T-helper 1 cell (primary cell): ENCODE data around the gene RPIA.
"Not testable (repeated sequence)": the region's sequence is repeated elsewhere in the genome, so short reads cannot be mapped to it uniquely, and the experiment has no call there.

ENCODE experiments used
- DNase-seq, 5 donors: peaks; one replicate each; pipeline ENCODE4 v3.0.0-alpha.2; 2012 to 2020

Gene RPIA

DNA sequence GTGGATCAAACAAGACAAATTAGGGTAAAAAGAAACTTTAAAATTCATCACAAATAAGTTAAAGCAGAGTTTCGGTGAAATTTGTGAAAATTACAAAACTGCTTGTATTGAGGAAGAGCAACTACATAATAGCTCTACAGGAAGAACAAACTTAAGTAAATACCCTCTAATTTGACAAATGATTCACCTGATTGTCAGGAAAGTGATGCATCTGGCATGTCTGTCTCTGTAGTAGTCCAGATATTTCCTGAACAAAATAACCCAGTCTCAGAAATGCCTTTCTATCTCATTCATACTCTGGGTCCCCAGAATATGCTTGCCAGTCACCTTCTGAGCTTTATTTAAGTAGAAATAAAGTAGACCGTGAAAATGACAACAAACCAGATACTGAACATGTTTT, 104.5 kb downstream of the RPIA start:
- not testable (repeated sequence) for DNase-seq

DNA sequence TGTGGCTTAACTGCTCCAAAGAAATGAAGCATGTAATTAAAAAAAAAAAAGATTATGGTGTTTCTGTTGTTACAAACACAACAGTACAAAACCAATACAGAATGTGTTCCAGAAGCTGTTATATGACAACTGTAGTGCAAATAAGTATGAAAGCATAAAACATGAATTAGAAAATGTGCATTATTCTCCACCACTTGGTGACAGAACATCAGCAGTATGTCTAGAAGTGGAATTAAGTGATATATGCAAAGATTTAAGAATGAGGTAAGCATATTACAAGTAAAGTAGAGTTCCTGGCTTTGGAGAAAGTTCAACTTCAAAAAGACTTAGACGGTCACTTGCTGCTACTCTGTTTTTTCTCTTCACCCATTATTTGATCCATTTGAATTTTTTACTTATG, 105.0 kb downstream of the RPIA start:
- DNase-seq: not testable (repeated sequence)

DNA sequence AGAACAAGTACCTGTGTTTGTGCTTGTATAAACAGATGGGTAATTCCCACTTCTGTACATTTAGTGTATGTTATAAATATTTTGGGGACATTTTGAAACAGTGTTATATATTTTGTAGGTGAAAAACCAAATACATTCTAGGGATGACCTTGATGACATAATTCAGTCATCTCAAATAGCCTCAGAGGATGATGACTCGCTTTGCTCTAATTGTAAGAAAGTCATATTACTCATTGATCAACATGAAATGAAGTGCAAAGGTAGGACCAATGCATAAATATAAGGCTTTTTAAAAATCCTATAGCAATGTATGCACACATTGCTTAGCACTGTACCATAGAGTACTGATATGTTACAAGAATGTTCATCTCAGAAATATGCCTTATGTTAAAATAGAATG, 105.7 kb downstream of the RPIA start:
- not testable (repeated sequence) for DNase-seq
